GM18498 (cell line): Measurements from ENCODE around the gene NOP56.
"Not testable (repeated sequence)": the region's sequence is repeated elsewhere in the genome, so short reads cannot be mapped to it uniquely, and the experiment has no call there.

Source experiments
- ATAC-seq: cut with Tn5 transposase; IDR thresholded peaks from one replicate; pipeline ENCODE4 v1.9.1; 2021; ENCODE audit warnings: mild to moderate bottlenecking, moderate library complexity; ENCODE audit not compliant: unreplicated experiment

The NOP56 gene

DNA sequence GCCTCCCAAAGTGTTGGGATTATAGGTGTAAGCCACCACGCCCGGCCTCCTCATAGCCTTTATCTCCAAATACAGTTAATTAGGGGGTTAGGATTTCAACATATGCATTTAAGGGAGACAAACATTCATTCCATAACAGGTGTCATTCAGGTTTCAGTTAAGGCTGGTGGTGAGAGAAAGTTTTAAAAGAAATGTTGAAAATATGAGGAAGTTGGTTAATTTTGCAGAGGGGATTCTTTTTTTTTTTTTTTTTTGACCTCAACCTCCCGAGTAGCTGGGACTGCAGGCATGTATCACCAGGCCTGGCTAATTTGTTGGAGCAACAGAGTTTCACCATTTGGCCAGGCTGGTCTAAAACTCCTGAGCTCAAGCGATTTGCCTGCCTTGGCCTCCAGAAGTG lies 27.6 kb downstream of the NOP56 start:
- ATAC-seq, result no peak

DNA sequence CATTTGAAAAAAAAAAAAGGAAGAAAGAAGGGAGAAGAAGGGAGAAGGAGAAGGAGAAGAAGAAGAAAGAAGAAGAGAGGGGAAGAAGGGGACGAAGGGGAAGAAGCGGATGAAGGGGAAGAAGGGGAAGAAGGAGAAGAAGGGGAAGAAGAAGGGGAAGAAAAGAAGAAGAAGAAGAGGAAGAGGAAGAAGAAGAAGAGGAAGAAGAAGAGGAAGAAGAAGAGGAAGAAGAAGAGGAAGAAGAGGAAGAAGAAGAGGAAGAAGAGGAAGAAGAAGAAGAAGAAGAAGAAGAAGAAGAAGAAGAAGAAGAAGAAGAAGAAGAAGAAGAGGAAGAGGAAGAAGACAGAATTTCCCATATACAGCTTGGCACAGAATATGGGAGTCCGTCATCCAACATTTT lies 29.6 kb downstream of the NOP56 start:
- ATAC-seq, result not testable (repeated sequence)

DNA sequence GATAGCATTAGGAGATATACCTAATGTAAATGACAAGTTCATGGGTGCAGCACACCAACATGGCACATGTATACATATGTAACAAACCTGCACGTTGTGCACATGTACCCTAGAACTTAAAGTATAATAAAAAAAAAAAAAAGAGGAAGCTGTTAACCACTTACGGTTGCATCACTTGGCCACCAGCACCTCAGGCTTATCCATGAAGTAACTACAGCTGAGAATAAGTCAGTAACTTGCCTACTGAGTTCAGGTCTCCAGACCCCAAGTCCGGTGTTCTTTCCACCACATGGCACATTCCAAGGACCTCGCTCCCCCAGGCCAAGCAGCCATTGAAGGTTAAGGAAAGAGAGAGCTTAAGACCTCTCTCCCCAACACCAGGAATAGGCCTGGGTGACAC lies 32.4 kb downstream of the NOP56 start:
- ATAC-seq, result not testable (repeated sequence)

DNA sequence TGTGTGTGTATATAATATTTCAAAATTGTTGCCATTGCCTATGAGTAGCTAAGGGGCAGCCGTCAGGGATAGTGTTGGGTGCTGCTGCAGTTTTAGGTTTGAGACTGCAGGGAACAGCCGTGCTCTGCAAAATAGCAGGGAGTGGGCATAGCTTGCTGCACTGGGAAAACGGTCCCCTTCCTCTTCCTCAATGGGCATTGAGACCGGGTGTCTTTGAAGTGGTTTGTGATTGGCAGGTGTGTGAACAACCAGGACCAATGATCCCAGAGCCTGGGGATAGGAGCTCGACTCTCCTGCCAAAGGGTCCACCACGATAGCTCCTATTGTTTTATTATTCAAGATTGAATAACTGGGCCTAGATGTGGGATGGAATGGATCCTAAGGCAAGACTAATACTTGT lies 35.1 kb downstream of the NOP56 start:
- ATAC-seq, result no peak

DNA sequence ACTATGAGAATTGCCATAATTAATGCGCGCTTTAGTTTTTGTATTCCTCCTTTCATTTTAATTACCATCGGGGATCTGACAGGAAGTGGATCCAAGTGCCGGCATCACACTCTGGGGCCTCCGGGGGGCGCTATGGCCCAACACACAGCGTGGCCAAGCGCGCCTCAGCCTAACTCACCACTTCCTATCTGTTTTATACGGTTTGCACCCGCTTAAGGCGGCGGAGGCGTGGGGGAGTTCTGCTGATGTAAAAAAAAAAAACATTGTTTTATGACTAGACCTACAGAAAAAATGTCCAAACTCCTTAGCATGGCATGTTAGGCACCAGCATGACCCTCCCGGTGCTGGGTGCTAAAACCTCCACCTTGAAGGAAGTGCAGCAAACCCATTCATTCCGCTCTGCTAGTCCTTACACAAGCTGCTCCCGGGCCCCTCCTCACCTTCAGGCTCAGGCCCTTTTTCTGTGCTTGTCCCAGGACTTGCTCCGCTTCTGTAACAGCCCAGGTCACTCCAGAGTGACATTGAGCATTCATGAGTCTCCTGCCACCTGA lies 35.7 kb downstream of the NOP56 start:
- no peak for ATAC-seq

DNA sequence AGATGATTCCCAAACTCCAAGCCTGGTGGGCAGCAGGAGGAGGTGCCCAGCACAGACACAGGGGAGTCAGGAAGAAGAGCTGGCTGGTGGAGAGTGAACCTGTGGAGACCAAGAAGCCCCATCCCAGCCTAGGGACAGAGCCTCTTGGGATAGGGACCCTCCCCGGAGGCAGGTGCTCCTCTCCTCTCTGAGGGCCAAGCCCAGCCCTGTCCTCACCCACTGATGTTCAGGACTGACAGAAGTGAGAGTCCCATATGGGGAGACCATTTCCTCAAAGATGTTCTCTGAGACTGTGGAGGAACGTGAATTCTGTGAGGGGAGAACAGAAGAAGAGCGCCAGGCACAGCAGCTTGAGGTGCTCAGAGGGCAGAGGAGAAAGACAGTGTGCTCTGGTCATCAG lies 37.8 kb downstream of the NOP56 start:
- no peak for ATAC-seq

DNA sequence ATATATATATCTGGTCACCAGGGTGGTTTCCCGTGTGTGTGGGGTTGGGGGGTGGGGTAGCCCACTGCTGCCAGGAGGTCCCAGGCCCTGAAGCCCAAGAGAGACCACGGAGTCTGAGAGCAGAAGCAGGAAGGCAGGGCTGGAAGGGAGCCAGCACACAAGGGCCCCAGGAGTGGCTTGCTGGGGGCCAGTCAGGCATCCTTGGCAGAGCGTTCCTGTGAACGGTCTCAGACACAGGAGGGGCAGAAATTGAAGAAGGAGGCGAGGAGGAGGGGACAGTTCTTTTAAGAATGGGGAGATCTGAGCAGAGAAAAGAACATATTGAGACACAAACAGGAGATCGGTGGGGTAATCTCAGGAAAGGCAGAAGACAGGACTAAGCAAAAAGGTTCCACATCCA lies 38.3 kb downstream of the NOP56 start:
- ATAC-seq, result no peak

DNA sequence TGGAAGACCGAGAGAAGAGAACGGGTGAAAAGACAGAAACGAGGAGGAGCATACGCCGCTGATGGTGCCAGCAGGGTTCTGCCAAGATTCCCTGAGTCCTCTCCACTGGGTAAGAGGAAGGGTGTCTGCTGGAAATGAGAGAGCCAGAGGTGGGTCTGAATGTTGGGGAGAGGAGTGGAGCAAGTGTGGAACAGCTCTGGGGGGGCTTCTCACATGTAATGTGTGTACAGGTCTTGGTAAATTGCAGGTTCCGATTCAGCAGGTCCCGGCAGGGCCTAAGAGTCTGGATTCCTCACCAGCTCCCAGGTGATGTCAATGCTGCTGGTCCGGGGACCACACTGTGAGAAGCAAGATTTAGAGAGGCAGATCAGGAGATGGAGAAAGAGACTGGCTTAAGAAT lies 38.7 kb downstream of the NOP56 start:
- no peak for ATAC-seq

DNA sequence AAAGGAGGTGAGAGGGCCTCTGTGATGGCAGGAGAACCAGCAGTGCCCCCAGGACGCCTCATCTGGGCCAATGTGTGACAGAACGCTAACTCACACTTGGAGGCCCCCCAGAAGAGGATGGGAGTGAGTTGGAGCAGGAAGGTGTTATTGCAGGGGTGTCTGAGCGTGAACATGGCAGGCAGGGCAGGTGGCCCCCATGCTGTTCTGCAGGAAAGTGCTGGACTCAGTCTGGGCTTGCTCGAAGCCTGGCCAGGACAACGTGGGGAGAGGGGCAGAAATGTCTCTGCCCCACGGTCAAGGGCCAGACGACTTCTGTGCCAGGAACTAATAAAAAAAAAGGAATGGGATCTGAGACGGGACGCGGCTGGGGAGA lies 39.2 kb downstream of the NOP56 start:
- ATAC-seq, result no peak

DNA sequence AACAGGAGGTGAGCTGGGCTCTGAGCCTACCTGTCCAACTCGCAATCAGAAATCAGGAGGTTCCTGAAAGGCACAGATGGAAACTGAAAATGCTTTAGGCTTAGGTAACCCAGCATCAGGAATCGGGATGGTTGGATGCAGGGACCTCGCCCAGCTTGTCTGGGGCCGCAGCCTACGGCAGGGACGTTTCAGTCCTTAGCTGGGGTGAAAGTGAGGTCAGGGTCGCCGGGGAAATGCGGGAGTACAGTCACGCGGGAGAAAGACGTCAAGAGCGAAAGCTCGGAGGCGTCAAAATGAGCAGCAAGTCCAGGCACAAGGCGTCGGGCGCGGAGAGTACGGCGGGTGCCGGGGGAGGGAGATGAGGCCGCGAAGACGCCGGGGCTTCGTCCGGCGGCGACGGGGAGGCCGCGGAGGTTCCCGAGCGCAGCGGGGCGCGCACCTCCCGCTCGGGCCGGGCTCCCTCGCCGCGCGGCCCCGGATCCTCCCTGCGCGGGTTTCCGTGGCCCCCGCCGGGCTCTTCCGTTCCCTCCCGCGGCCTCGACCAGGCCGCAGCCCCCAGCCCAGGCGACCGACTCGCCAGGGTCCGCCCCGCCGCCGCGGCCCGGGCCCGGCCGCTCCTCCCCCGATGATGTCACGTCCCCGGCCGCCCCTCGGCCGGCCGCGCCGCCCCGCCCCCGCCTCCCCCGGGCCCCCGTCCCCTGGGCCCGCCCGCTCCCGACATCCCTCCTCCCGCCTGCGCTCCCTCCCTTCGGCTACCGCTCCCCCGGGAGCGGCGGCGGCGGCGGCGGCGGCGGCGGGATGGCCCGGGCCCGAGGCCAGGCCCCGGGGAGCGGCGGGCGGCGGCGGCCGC lies 39.8 kb downstream of the NOP56 start, which contains the start of gene EBF4:
Gene EBF4 (plus strand): TSS at position 745 of the 850 bp plus-strand sequence. CDS start 866 bp downstream, outside the sequence.
- peak; percentile 44 for ATAC-seq

DNA sequence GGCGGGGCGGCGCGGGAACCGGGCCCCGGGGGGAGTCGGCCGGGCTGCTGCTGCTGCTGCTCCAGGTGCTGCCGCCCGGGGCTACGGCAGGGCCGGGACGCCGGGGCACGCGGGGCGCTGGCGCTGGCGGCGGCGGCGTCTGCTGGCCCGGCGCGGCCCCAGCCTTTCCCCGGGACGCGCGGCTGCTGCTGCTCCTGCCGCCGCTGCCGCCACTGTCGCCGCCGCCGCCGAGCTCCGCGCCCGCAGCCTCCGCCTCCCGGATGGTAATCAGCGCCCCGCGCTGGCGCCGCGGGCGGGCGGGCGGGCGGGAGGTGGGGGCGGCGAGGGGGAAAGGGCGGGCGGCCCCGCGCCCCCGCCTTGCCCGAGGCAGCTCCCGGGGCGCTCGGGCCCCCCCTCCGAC lies 40.5 kb downstream of the NOP56 start:
- peak; percentile 27 for ATAC-seq

DNA sequence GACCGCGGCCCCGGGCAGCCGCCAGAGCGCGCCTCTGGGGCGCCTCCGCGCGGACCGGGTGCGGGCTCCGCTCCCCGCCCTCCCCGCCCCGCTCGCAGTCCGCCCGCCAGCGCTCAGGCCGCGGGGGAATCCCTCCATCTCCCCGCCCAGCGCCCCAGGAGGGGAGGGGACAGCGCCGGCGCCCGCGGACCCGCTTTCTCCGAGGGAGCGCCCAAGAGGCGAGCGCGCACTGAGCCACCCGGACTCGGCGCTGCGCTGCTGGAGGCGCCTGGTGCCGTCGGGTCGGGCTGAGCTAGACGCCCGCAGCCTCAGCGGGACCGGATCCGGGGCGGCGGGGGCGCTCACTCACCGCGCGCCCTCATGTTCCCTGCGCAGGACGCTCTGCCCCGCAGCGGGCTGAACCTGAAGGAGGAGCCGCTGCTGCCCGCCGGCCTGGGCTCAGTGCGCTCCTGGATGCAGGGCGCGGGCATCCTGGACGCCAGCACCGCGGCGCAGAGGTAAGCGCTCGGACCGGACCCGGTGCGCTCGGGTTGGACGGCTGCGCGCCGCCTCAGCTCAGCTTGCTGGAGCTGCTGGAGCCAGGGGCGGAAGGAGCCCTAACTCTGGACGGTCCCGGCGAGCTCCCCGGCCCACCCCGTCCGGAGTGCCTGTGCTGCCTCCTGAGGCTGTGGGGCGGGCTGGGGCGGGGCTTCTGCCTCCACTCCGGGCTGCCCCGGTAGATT lies 41.0 kb downstream of the NOP56 start:
- ATAC-seq, result peak; percentile 38

DNA sequence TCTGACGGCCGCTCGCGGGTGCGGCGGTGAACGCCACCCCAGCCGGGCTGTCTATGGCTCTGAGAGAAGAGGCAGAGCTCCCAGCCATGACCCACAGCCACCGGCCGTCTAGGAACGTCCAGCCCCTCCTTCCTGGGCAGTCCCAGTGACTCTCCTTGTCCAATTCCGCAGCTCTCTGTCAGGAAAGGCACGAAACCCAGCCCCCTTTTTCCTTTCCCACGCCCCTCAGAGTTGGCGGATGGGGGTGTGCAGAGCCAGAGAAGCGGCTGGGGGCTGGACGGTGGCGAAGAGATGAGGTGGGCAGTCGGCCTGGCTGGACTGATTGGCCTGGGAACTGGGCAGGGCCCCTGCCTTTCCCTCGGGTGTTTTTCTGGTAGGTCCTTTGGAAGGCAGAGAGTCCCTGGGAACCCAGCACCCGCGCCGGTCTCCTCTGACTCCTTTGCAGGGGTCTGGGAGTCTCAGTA lies 41.6 kb downstream of the NOP56 start:
- no peak for ATAC-seq

DNA sequence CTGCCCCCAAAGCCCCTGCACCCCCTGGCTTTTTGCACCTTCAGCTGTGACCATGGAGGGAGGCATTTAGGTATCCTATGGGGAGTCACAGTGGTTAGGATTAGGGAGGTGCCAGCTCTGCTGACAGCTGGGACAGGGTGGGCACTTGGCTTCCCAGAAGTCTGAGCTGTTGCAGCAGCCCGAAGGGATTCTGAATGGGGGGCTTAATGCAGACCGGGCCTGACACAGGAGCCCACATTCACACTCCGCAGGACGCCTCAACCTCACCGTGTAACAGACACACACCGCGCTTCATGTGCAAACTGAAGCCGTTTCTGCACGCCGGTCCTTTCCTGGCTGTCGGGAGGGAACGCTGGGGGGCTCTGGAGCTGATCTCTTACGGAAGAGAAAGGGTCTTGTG lies 42.1 kb downstream of the NOP56 start:
- ATAC-seq, result no peak

DNA sequence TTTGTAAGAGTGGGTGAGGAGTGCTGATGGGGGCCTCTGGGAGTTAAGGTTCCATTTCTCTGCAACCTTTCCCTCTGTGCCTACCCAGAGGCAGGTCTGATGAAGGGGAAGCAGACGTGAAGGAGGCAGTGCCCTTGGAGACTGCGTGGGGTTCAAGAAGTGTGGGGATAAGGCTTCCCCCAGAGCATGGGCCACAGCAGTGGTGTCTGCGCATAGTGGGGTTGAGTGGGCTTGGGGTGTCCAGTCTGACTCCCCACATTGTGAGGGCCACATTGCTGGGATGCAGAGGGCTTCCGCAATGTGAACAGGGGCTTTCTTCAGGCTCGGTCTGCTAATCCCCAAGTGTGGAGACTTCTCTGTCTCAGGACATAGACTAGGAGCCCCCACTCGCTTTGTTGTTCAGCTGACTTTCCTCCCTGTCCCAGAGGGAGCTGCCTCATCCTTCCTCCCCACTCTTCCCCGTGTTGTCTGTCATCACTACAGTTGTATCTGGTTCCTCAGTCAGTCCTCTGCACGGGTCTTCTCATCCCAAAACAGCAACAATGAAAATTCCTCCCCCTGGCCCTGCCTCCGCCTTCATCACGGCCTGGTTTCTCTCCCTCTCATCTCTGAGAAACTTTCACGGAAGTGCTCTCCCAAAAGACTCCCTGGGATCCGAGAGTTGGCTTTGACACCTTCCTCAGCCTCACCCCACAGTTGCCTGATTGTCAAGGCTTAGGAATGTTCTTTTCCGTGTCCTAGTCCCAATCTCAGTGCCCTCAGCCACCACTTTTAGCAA lies 43.0 kb downstream of the NOP56 start:
- ATAC-seq, result no peak

DNA sequence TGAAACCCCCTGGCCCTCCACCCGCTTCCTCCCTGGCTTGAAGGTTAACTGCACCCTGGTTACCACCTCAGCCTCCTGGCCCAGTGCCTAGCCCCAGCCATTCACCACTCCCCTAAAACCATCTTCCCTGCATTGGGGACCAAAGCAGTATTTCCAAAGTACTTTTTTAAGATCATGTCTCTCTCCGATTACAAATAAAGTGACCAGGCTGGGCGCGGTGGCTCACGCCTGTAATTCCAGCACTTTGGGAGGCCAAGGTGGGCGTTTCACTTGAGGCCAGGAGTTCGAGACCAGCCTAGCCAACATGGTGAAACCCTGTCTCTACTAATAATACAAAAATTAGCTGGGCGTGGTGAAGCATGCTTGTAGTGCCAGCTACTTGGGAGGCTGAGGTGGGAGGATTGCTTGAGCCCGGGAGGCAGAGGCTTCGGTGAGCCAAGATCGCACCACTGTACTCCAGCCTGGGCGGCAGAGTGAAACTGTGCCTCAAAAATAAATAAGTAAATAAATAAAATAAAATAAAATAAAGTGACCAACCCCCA lies 43.6 kb downstream of the NOP56 start:
- ATAC-seq, result not testable (repeated sequence)

DNA sequence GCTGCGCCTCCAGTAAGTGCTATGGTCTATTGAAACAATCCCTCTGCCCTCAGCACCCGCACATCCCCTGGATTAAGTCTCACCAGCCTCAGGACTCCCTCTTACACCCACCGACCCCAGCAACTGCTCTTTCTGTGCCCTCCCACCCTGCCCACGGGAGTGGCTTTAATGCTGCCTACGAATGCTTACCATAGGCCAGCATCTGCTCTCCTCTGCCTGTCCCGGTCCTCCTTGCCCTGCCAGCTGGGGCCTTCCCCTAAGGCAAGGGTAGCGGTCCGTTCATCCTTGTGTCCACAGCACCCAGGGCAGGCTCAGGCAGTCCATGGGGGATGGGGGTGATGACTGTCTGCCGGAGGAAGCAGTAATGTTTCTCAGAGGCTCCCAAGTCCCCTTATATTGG lies 44.2 kb downstream of the NOP56 start:
- no peak for ATAC-seq

DNA sequence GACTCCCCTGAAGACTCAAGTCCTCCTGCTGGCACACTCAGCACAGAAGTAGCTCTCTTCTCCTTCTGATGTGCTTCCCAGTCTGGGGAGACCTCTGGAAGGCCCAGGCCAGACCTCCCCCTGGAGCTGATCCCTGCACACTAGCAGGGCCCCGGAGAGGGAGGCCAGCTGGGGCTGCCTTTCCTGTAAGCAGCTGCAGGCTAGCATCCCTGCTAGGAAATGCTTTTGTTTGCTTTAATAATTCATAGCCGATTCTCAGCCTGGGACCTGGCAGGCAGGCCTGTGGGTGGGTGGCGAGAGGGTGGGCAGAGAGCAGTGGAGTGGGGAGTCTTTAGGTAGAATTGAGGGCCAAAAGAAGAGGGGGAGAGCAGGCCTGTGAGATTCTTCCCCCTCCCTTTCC lies 45.3 kb downstream of the NOP56 start:
- no peak for ATAC-seq

DNA sequence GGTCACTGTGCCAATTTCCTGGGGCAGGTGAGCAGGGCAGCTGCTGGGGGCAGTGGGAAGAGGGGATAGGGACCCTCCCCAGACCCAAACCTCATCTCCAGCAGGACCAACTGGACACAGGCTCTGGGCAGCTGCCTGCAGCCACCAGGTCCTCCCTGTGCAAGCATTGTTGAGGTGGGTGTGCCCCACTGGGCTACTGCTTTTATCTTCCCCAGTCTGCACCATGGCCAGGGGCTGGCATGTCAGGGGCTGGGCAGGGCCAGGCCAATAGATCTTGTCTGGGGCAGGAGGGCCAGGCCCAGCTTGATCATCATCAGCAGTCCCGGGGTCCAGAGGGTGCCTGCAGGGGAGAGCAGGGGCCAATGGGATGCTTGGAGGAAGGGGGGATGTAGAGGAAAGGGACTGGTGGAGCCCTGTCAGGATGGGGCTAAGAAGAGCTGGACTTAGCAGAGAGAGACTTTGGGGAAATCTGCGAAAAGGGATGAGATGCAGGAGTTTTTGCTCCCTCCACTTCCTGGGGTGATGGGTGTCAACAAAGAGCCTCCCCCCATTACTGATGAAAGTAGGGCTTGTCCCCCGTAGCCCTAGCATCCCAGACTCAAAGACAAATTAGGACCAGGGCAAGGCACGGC lies 45.9 kb downstream of the NOP56 start:
- no peak for ATAC-seq

DNA sequence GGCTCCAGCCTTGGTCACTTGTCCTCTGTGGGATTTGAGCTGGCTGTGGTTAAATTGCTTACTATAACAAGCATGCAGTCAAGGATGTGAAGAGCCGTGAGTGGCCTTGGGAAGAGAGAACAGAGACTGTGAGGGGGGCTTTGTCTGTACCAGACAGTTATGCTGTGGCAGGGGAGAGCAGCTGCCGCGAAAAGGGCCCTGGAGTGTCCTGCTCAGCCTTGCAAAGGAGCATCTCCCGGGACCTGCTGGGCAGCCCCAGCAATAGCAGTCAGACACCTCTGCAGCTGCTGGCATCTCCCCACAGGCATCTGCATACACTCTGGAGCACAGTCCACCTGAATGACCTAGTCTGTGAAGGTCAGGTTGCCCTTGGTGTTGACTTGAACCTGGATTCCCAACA lies 46.5 kb downstream of the NOP56 start:
- no peak for ATAC-seq
